Measurements from ENCODE around the gene MRPL54.

Gene MRPL54

GRCh38 chr19:3732108-3732507 lies 30.4 kb upstream of the MRPL54 start:
- H3K4me3 ChIP-seq (ENCODE audit: low read depth, low read length) = no peak overlapping the region
- DNase-seq (ENCODE audit: low read depth) = no peak
- TF ChIP-seq CTCF (IDR thresholded peaks at IDR 0.05; ENCODE audit: control insufficient read depth, extremely low read depth, insufficient read depth) = no peak

GRCh38 chr19:3733549-3734309 lies 28.8 kb upstream of the MRPL54 start:
- H3K4me3 ChIP-seq (ENCODE audit: low read depth, low read length) = no peak overlapping the region
- DNase-seq (ENCODE audit: low read depth) = no peak
- no peak for TF ChIP-seq CTCF (IDR thresholded peaks at IDR 0.05; ENCODE audit: control insufficient read depth, extremely low read depth, insufficient read depth)

GRCh38 chr19:3734310-3734600 lies 28.2 kb upstream of the MRPL54 start:
- no peak overlapping the region for H3K4me3 ChIP-seq (ENCODE audit: low read depth, low read length)
- TF ChIP-seq CTCF (IDR thresholded peaks at IDR 0.05; ENCODE audit: control insufficient read depth, extremely low read depth, insufficient read depth) = no peak
- DNase-seq (ENCODE audit: low read depth) = no peak

- TF ChIP-seq CTCF (IDR thresholded peaks at IDR 0.05; ENCODE audit: control insufficient read depth, extremely low read depth, insufficient read depth) = no peak
- no peak overlapping the region for H3K4me3 ChIP-seq (ENCODE audit: low read depth, low read length)
- no peak for DNase-seq (ENCODE audit: low read depth)
Observed at GRCh38 chr19:3736106-3736724, 26.3 kb upstream of the MRPL54 start.

GRCh38 chr19:3737487-3738205 lies 24.8 kb upstream of the MRPL54 start:
- no peak for TF ChIP-seq CTCF (IDR thresholded peaks at IDR 0.05; ENCODE audit: control insufficient read depth, extremely low read depth, insufficient read depth)
- no peak for DNase-seq (ENCODE audit: low read depth)
- H3K4me3 ChIP-seq (ENCODE audit: low read depth, low read length) = no peak overlapping the region

GRCh38 chr19:3738477-3739220 lies 23.8 kb upstream of the MRPL54 start:
- no peak for DNase-seq (ENCODE audit: low read depth)
- no peak for TF ChIP-seq CTCF (IDR thresholded peaks at IDR 0.05; ENCODE audit: control insufficient read depth, extremely low read depth, insufficient read depth)
- H3K4me3 ChIP-seq (ENCODE audit: low read depth, low read length) = no peak overlapping the region
